Liver (tissue), 9 donors: Measurements from ENCODE around the gene SBF2. TPM values are rescaled to one million over a fixed set of nuclear protein-coding genes. Genes with fewer than 3 reads are reported as not detected.

Experiments used
- DNase-seq: peaks from one replicate; pipeline ENCODE4 v3.0.0-alpha.2; 2017; ENCODE audit warnings: low spot score
- H3K27ac ChIP-seq, 2 donors: one replicate each; pipeline ENCODE4 v1.7.0; 2013; ENCODE audit warnings: inconsistent platforms in 2 of 2, low read length in 2 of 2, control low read depth in 1 of 2, low read depth in 1 of 2, mild to moderate bottlenecking in 1 of 2
- H3K27me3 ChIP-seq, 4 donors: one replicate each; pipeline versions ENCODE4 v1.6.1 to v1.7.0; 2013; ENCODE audit warnings: low read length in 3 of 4, inconsistent platforms in 1 of 4, mild to moderate bottlenecking in 1 of 4, moderate library complexity in 1 of 4; ENCODE audit not compliant: control insufficient read depth in 4 of 4, insufficient read depth in 4 of 4
- H3K36me3 ChIP-seq, 4 donors: one replicate each; pipeline versions ENCODE4 v1.6.1 to v1.7.0; 2013; ENCODE audit warnings: low read length in 3 of 4, mild to moderate bottlenecking in 3 of 4, low read depth in 1 of 4, moderate library complexity in 1 of 4; ENCODE audit not compliant: control insufficient read depth in 4 of 4, insufficient read depth in 3 of 4
- H3K4me1 ChIP-seq, 4 donors: one replicate each; pipeline versions ENCODE4 v1.6.1 to v1.7.0; 2013; ENCODE audit warnings: low read length in 3 of 4, mild to moderate bottlenecking in 3 of 4, moderate library complexity in 1 of 4; ENCODE audit not compliant: control insufficient read depth in 4 of 4, insufficient read depth in 4 of 4
- H3K4me3 ChIP-seq, 3 donors: one replicate each; pipeline versions ENCODE4 v1.6.1 to v1.7.0; 2013; ENCODE audit warnings: low read length in 3 of 3, control low read depth in 1 of 3, low read depth in 1 of 3, mild to moderate bottlenecking in 1 of 3
- H3K9ac ChIP-seq, 2 donors: one replicate each; pipeline ENCODE4 v1.7.0; 2013; ENCODE audit warnings: low read length in 2 of 2, mild to moderate bottlenecking in 2 of 2, moderate library complexity in 2 of 2, control low read depth in 1 of 2, low read depth in 1 of 2
- H3K9me3 ChIP-seq, 4 donors: one replicate each; pipeline versions ENCODE4 v1.6.1 to v1.7.0; 2013; ENCODE audit warnings: low read length in 3 of 4; ENCODE audit not compliant: control insufficient read depth in 4 of 4
- ATF3 ChIP-seq: IDR thresholded peaks from 2 replicates; pipeline ENCODE4 v1.6.1; 2016; ENCODE audit warnings: antibody characterized with exemption
- CTCF ChIP-seq: fragments of 150-350 bp; IDR thresholded peaks from 2 replicates; pipeline ENCODE4 v1.5.1; 2017; ENCODE audit warnings: improper control_type of control experiment, low read depth, low read length; ENCODE audit not compliant: missing input control
- EGR1 ChIP-seq, 2 donors: IDR thresholded peaks; 2 replicates each; pipeline ENCODE4 v1.6.1; 2016 to 2018; ENCODE audit warnings: antibody characterized with exemption in 2 of 2, low read depth in 2 of 2
- FOXA1 ChIP-seq: IDR thresholded peaks from 2 replicates; pipeline ENCODE4 v1.6.1; 2016; ENCODE audit warnings: antibody characterized with exemption
- FOXA2 ChIP-seq: IDR thresholded peaks from 2 replicates; pipeline ENCODE4 v1.6.1; 2016; ENCODE audit warnings: antibody characterized with exemption
- GABPA ChIP-seq, 2 donors: IDR thresholded peaks in 1 of 2; conservative IDR thresholded peaks in 1 of 2; 2 replicates each; pipeline ENCODE4 v1.6.1; 2016; ENCODE audit warnings: antibody characterized with exemption in 2 of 2, mild to moderate bottlenecking in 1 of 2, moderate library complexity in 1 of 2
- HNF4A ChIP-seq, 2 donors: conservative IDR thresholded peaks; 2 replicates each; pipeline ENCODE4 v1.6.1; 2016; ENCODE audit warnings: antibody characterized with exemption in 2 of 2, mild to moderate bottlenecking in 2 of 2
- HNF4G ChIP-seq: IDR thresholded peaks from 2 replicates; pipeline ENCODE4 v1.6.1; 2016; ENCODE audit warnings: antibody characterized with exemption
- JUND ChIP-seq, 2 donors: IDR thresholded peaks; 2 replicates each; pipeline ENCODE4 v1.6.1; 2016; ENCODE audit warnings: antibody characterized with exemption in 2 of 2
- MAX ChIP-seq: IDR thresholded peaks from 2 replicates; pipeline ENCODE4 v1.6.1; 2016; ENCODE audit warnings: antibody characterized with exemption
- NR2F2 ChIP-seq: IDR thresholded peaks from 2 replicates; pipeline ENCODE4 v1.6.1; 2016; ENCODE audit warnings: antibody characterized with exemption
- RAD21 ChIP-seq, 2 donors: IDR thresholded peaks; 2 replicates each; pipeline ENCODE4 v1.6.1; 2016; ENCODE audit warnings: antibody characterized with exemption in 2 of 2, mild to moderate bottlenecking in 2 of 2
- REST ChIP-seq: IDR thresholded peaks from 2 replicates; pipeline ENCODE4 v1.6.1; 2016; ENCODE audit warnings: antibody characterized with exemption, mild to moderate bottlenecking
- RXRA ChIP-seq, 2 donors: IDR thresholded peaks; 2 replicates each; pipeline ENCODE4 v1.6.1; 2017 to 2018; ENCODE audit warnings: antibody characterized with exemption in 2 of 2, mild to moderate bottlenecking in 1 of 2
- SP1 ChIP-seq: IDR thresholded peaks from 2 replicates; pipeline ENCODE4 v1.6.1; 2018; ENCODE audit warnings: antibody characterized with exemption, mild to moderate bottlenecking
- TAF1 ChIP-seq: conservative IDR thresholded peaks from 2 replicates; pipeline ENCODE4 v1.6.1; 2016; ENCODE audit warnings: antibody characterized with exemption, mild to moderate bottlenecking
- ZBTB33 ChIP-seq: IDR thresholded peaks from 2 replicates; pipeline ENCODE4 v1.6.1; 2016; ENCODE audit warnings: antibody characterized with exemption
- WGBS: extraction: QIAGEN DNeasy Blood & Tissue Kit; methylation state at CpG from one replicate; pipeline ENCODE4 v1.1.7; 2013; 5-methylcytosine and 5-hydroxymethylcytosine counted together
- polyA plus RNA-seq, 2 donors: library from polyadenylated mRNA; stranded (reverse) in 1 of 2; unstranded in 1 of 2; fragments of 200-250 nt in 1 of 2; fragments of >200 nt in 1 of 2; fragmentation: Nextera tagmentation in 1 of 2; extraction: Ambion mirVana in 1 of 2; gene quantifications; one replicate each; pipeline versions ENCODE4 v1.2.1 to v1.2.3, GENCODE V29; 2013 to 2015
- total RNA-seq, 2 donors: library from RNA; depleted of rRNA; stranded (reverse); fragments of >200 nt; gene quantifications; one replicate each; pipeline ENCODE4 v1.2.3, GENCODE V29; 2014
- donor health status: healthy.
- donor health status: healthy.
- donor health status: healthy.
- donor health status: healthy.
- donor health status: healthy.

SBF2 gene
- total and polyA plus RNA-seq, 4 donors, result 7.5 to 31.3 (median 14.7) TPM

- 97% methylated on average over 3 of the region's 3 CpGs for WGBS
- H3K4me3 ChIP-seq, result no peak overlapping the region
- H3K27me3 ChIP-seq, result no peaks in the 10 kb centered on the region
- no peaks in the 10 kb centered on the region for H3K4me1 ChIP-seq
- DNase-seq, result no peak
- peaks cover 3 to 17% (median 10%) of the 10 kb centered on the region in 4 donors for H3K9me3 ChIP-seq
- peaks cover 0 to 3% (median 0%) of the 10 kb centered on the region in 4 donors for H3K36me3 ChIP-seq
- H3K9ac ChIP-seq, result no peak overlapping the region
- H3K27ac ChIP-seq, result no peak overlapping the region
- no peak for TF ChIP-seq HNF4G
- TF ChIP-seq HNF4A (conservative IDR thresholded peaks at IDR 0.05), result no peak
- no peak for TF ChIP-seq ATF3
- no peak for TF ChIP-seq GABPA (IDR thresholded peaks at IDR 0.05 in 1 of 2, conservative IDR thresholded peaks at IDR 0.05 in 1 of 2)
- TF ChIP-seq NR2F2, result no peak
- TF ChIP-seq CTCF, result no peak
- TF ChIP-seq FOXA2, result no peak
- TF ChIP-seq ZBTB33, result no peak
- no peak for TF ChIP-seq TAF1
Measured at GRCh38 chr11:10012068-10012467, 282.0 kb downstream of the SBF2 start.

GRCh38 chr11:10005955-10006525 is 288.0 kb downstream of the SBF2 start:
- H3K27ac ChIP-seq, result no peak overlapping the region
- H3K9me3 ChIP-seq, result peaks cover 0 to 3% (median 0%) of the 10 kb centered on the region in 4 donors
- no peak overlapping the region for H3K9ac ChIP-seq
- H3K4me3 ChIP-seq, result no peak overlapping the region
- TF ChIP-seq FOXA1 (no peak), RXRA (IDR thresholded peaks at IDR 0.05) (no peak), NR2F2 (no peak), SP1 (no peak), ATF3 (no peak), HNF4G (no peak), FOXA2 (no peak), CTCF (no peak), RAD21 (IDR thresholded peaks at IDR 0.05) (no peak), GABPA (IDR thresholded peaks at IDR 0.05 in 1 of 2, conservative IDR thresholded peaks at IDR 0.05 in 1 of 2) (no peak), JUND (IDR thresholded peaks at IDR 0.05) (no peak), MAX (no peak), REST (no peak), TAF1 (no peak), EGR1 (IDR thresholded peaks at IDR 0.05; ENCODE audit: low read depth in 2 of 2) (no peak)
- DNase-seq, result no peak
- H3K36me3 ChIP-seq, result no peaks in the 10 kb centered on the region
- H3K27me3 ChIP-seq, result no peaks in the 10 kb centered on the region
- WGBS, result 93% methylated on average over 5 of the region's 5 CpGs
- no peaks in the 10 kb centered on the region for H3K4me1 ChIP-seq
